ENCODE results near the gene ARHGAP28. TPM values are rescaled to one million over a fixed set of nuclear protein-coding genes. Genes with fewer than 3 reads are reported as not detected.

ARHGAP28 gene
- polyA plus RNA-seq, 1 of the 3 experiments (the other 2 are of a cell fraction): 0.99 TPM

- H3K36me3 ChIP-seq (replicated peaks in 1 of 2; ENCODE audit: control insufficient read depth in 1 of 2, insufficient read depth in 2 of 2, low read length in 1 of 2): no peaks in the 10 kb centered on the region
- no peak overlapping the region for H3K27ac ChIP-seq (ENCODE audit: low read depth in 2 of 2, low read length in 1 of 2)
- no peak overlapping the region for H2AFZ ChIP-seq (ENCODE audit: low read depth)
- no peak overlapping the region for H3K9ac ChIP-seq
- H4K20me1 ChIP-seq (ENCODE audit: insufficient read depth): no peaks in the 10 kb centered on the region
- no peaks in the 10 kb centered on the region for H3K9me3 ChIP-seq
- DNase-seq: no peak
- ChIA-PET POLR2A (no interaction called here), CTCF (no interaction called here)
- no peak overlapping the region for H3K4me2 ChIP-seq
- no peaks in the 10 kb centered on the region for H3K27me3 ChIP-seq (ENCODE audit: insufficient read depth)
- no peaks in the 10 kb centered on the region for H3K79me2 ChIP-seq (ENCODE audit: insufficient read depth)
- H3K4me1 ChIP-seq (ENCODE audit: control insufficient read depth in 1 of 2, insufficient read depth in 2 of 2, low read depth in 1 of 2, low read length in 1 of 2): peaks cover 0 to 4% of the 10 kb centered on the region in 2 experiments; a peak in 2 of 4 replicates
- 72% methylated on average over 2 of the region's 2 CpGs for WGBS (ENCODE audit: low lambda C conversion rate)
- TF ChIP-seq PBX3 (IDR thresholded peaks at IDR 0.05): peak; percentile 13; the same call in 1 of the 2 replicates
- TF ChIP-seq TCF12 (IDR thresholded peaks at IDR 0.05): no peak
- peaks cover 9% of the 10 kb centered on the region for H3F3A ChIP-seq (replicated peaks; ENCODE audit: insufficient read depth)
- no peak overlapping the region for H3K4me3 ChIP-seq (ENCODE audit: low read depth in 2 of 2, low read length in 1 of 2)
- H3K9me2 ChIP-seq: no peaks in the 10 kb centered on the region
Observed at GRCh38 chr18:6746386-6746960, 17.0 kb downstream of the ARHGAP28 start.

- H3K4me1 ChIP-seq (ENCODE audit: control insufficient read depth in 1 of 2, insufficient read depth in 2 of 2, low read depth in 1 of 2, low read length in 1 of 2): peaks cover 0 to 4% of the 10 kb centered on the region in 2 experiments; a peak in 2 of 4 replicates
- no peaks in the 10 kb centered on the region for H3K27me3 ChIP-seq (ENCODE audit: insufficient read depth)
- H2AFZ ChIP-seq (ENCODE audit: low read depth): no peak overlapping the region
- no peaks in the 10 kb centered on the region for H4K20me1 ChIP-seq (ENCODE audit: insufficient read depth)
- H3K79me2 ChIP-seq (ENCODE audit: insufficient read depth): no peaks in the 10 kb centered on the region
- H3K4me3 ChIP-seq (ENCODE audit: low read depth in 2 of 2, low read length in 1 of 2): no peak overlapping the region
- no peak overlapping the region for H3K9ac ChIP-seq
- peak overlapping the region in 1 of 2 experiments; percentile 43; a peak in 2 of 4 replicates for H3K27ac ChIP-seq (ENCODE audit: low read depth in 2 of 2, low read length in 1 of 2)
- ChIA-PET CTCF (no interaction called here), POLR2A (no interaction called here)
- 5% methylated on average over 2 of the region's 2 CpGs for WGBS (ENCODE audit: low lambda C conversion rate)
- no peaks in the 10 kb centered on the region for H3K9me2 ChIP-seq
- H3K36me3 ChIP-seq (replicated peaks in 1 of 2; ENCODE audit: control insufficient read depth in 1 of 2, insufficient read depth in 2 of 2, low read length in 1 of 2): no peaks in the 10 kb centered on the region
- no peaks in the 10 kb centered on the region for H3K9me3 ChIP-seq
- peaks cover 4% of the 10 kb centered on the region for H3F3A ChIP-seq (replicated peaks; ENCODE audit: insufficient read depth)
- peak; percentile 92 for TF ChIP-seq JUND (IDR thresholded peaks at IDR 0.05)
- TF ChIP-seq TEAD4 (IDR thresholded peaks at IDR 0.05; ENCODE audit: borderline replicate concordance, insufficient read depth): peak; percentile 59; the same call in 1 of the 2 replicates
- TF ChIP-seq SMC3 (IDR thresholded peaks at IDR 0.05; ENCODE audit: low read depth, low read length): no peak
- TF ChIP-seq MAX (IDR thresholded peaks at IDR 0.05; ENCODE audit: low read depth): peak; percentile 89
- TF ChIP-seq USF2 (IDR thresholded peaks at IDR 0.05; ENCODE audit: borderline replicate concordance, low read depth, low read length): no peak
- no peak for TF ChIP-seq EZH2phosphoT487 (IDR thresholded peaks at IDR 0.05; ENCODE audit: borderline replicate concordance, low read depth)
- no peak for TF ChIP-seq REST (IDR thresholded peaks at IDR 0.05; ENCODE audit: low read depth, low read length)
- no peak for TF ChIP-seq FOXJ3 (CRISPR knock-in tag; IDR thresholded peaks at IDR 0.05)
- TF ChIP-seq EP300 (IDR thresholded peaks at IDR 0.05; ENCODE audit: borderline replicate concordance in 1 of 2, low read depth in 1 of 2, low read length in 1 of 2): peak; percentile 8 to 67; a peak in 1 of 4 replicates
- TF ChIP-seq RXRA (IDR thresholded peaks at IDR 0.05; ENCODE audit: borderline replicate concordance, low read depth): peak; percentile 76; the same call in 1 of the 2 replicates
- peak; percentile 56; the same call in 1 of the 2 replicates for TF ChIP-seq ZBTB33 (IDR thresholded peaks at IDR 0.05; ENCODE audit: borderline replicate concordance, low read depth)
- 0 out of 2 replicates have a peak, but pooled peaks have one; percentile 40 for TF ChIP-seq SIN3A (IDR thresholded peaks at IDR 0.05; ENCODE audit: borderline replicate concordance, low read depth, low read length)
- TF ChIP-seq PBX3 (IDR thresholded peaks at IDR 0.05): peak; percentile 84
- peak; percentile 98 for TF ChIP-seq TCF12 (IDR thresholded peaks at IDR 0.05)
- TF ChIP-seq FOSL2 (IDR thresholded peaks at IDR 0.05; ENCODE audit: borderline replicate concordance, low read depth): peak; percentile 92
- TF ChIP-seq NFIC (IDR thresholded peaks at IDR 0.05; ENCODE audit: borderline replicate concordance): peak; percentile 98
- TF ChIP-seq POLR2AphosphoS5 (IDR thresholded peaks at IDR 0.05; ENCODE audit: low read depth, low read length): peak; percentile 74; the same call in 1 of the 2 replicates
- H3K4me2 ChIP-seq: no peak overlapping the region
- DNase-seq: no peak
Observed at GRCh38 chr18:6747646-6748045, 18.1 kb downstream of the ARHGAP28 start.
